Lung (tissue), 12 donors: ENCODE data around the gene MILR1. TPM values are rescaled to one million over a fixed set of nuclear protein-coding genes. Genes with fewer than 3 reads are reported as not detected.
"Not testable (repeated sequence)": the region's sequence is repeated elsewhere in the genome, so short reads cannot be mapped to it uniquely, and the experiment has no call there.

Experiments used
- ATAC-seq: fragments of 200-7000 bp; cut with Tn5 transposase; one replicate; pipeline ENCODE4 v1.9.1; 2020; ENCODE audit warnings: moderate number of reproducible peaks; ENCODE audit not compliant: insufficient read depth, low FRiP score
- DNase-seq, 3 donors: peaks; one replicate each; pipeline ENCODE4 v3.0.0-alpha.2; 2013 to 2017
- H3K27ac ChIP-seq, 2 donors: one replicate each; pipeline ENCODE4 v1.5.1; 2013; ENCODE audit warnings: mild to moderate bottlenecking in 2 of 2, moderate library complexity in 2 of 2, control low read depth in 1 of 2, inconsistent platforms in 1 of 2, low read depth in 1 of 2, low read length in 1 of 2
- H3K27me3 ChIP-seq, 3 donors: one replicate each; pipeline ENCODE4 v1.5.1; 2013; ENCODE audit warnings: low read length in 2 of 3; ENCODE audit not compliant: control insufficient read depth in 3 of 3, insufficient read depth in 3 of 3
- H3K36me3 ChIP-seq, 4 donors: one replicate each; pipeline ENCODE4 v1.5.1; 2013; ENCODE audit warnings: low read length in 4 of 4, mild to moderate bottlenecking in 1 of 4, moderate library complexity in 1 of 4; ENCODE audit not compliant: control insufficient read depth in 4 of 4, insufficient read depth in 4 of 4
- H3K4me1 ChIP-seq, 5 donors: one replicate each; pipeline ENCODE4 v1.5.1; 2013; ENCODE audit warnings: low read length in 5 of 5, mild to moderate bottlenecking in 2 of 5, moderate library complexity in 1 of 5; ENCODE audit not compliant: control insufficient read depth in 5 of 5, insufficient read depth in 5 of 5
- H3K4me3 ChIP-seq: one replicate; pipeline ENCODE4 v1.5.1; 2013; ENCODE audit warnings: mild to moderate bottlenecking, control low read depth, moderate library complexity
- H3K9ac ChIP-seq, 2 donors: one replicate each; pipeline ENCODE4 v1.5.1; 2013; ENCODE audit warnings: low read length in 2 of 2, control low read depth in 1 of 2; ENCODE audit not compliant: insufficient read depth in 1 of 2
- H3K9me3 ChIP-seq, 4 donors: one replicate each; pipeline ENCODE4 v1.5.1; 2013; ENCODE audit warnings: low read length in 3 of 4, mild to moderate bottlenecking in 1 of 4, moderate library complexity in 1 of 4; ENCODE audit not compliant: control insufficient read depth in 4 of 4, insufficient read depth in 3 of 4
- CTCF ChIP-seq: IDR thresholded peaks from 2 replicates; pipeline ENCODE4 v1.5.1; 2012; ENCODE audit warnings: mild to moderate bottlenecking; ENCODE audit errors: control extremely low read depth, extremely low read depth
- WGBS, 2 donors: extraction: QIAGEN DNeasy Blood & Tissue Kit; methylation state at CpG; one replicate each; pipeline ENCODE4 v1.1.7; 2013; 5-methylcytosine and 5-hydroxymethylcytosine counted together
- polyA plus RNA-seq, 2 donors: library from polyadenylated mRNA; stranded (reverse); fragments of 200-250 nt; gene quantifications; one replicate each; pipeline ENCODE4 v1.2.1, GENCODE V29; 2013
- total RNA-seq, 2 donors: library from RNA; depleted of rRNA in 1 of 2; stranded (reverse); fragments of >200 nt in 1 of 2; gene quantifications; one replicate each; pipeline ENCODE4 v1.2.1, GENCODE V29; 2014 to 2021
- donor health status: control.
- donor health status: control.
- donor health status: Bipolar disorder and iron deficiency.
- donor health status: healthy.
- donor health status: DM: yes; HTN: yes; CAD: no.

Gene MILR1
- total and polyA plus RNA-seq, 4 donors: 6.9 to 36.3 (median 16.7) TPM

GRCh38 chr17:64457156-64457555 lies 8.2 kb downstream of the MILR1 start:
- no peak overlapping the region for H3K9ac ChIP-seq
- no peaks in the 10 kb centered on the region for H3K27me3 ChIP-seq
- H3K36me3 ChIP-seq: no peaks in the 10 kb centered on the region
- H3K4me1 ChIP-seq: no peaks in the 10 kb centered on the region
- no peak overlapping the region for H3K27ac ChIP-seq
- no peak for ATAC-seq
- no peak for TF ChIP-seq CTCF
- DNase-seq: no peak
- H3K9me3 ChIP-seq: no peaks in the 10 kb centered on the region
- H3K4me3 ChIP-seq: no peak overlapping the region
- WGBS, 2 donors: 58 to 64% methylated on average over 7 of the region's 7 CpGs

GRCh38 chr17:64458756-64459155 lies 9.8 kb downstream of the MILR1 start:
- DNase-seq (no peak), ATAC-seq (no peak)
- no peaks in the 10 kb centered on the region for H3K27me3 ChIP-seq
- TF ChIP-seq CTCF: no peak
- H3K4me1 ChIP-seq: no peaks in the 10 kb centered on the region
- no peak overlapping the region for H3K27ac ChIP-seq
- H3K4me3 ChIP-seq: no peak overlapping the region
- no peaks in the 10 kb centered on the region for H3K9me3 ChIP-seq
- H3K36me3 ChIP-seq: no peaks in the 10 kb centered on the region
- 90 to 93% methylated on average over 8 of the region's 8 CpGs for WGBS, 2 donors
- no peak overlapping the region for H3K9ac ChIP-seq

- Histone ChIP-seq H3K4me1 (no peaks in the 10 kb centered on the region), H3K9ac (no peak overlapping the region), H3K4me3 (no peak overlapping the region), H3K27ac (no peak overlapping the region), H3K27me3 (no peaks in the 10 kb centered on the region), H3K36me3 (no peaks in the 10 kb centered on the region), H3K9me3 (no peaks in the 10 kb centered on the region)
- no peak for ATAC-seq
- WGBS, 2 donors: 81 to 94% methylated on average over 6 of the region's 6 CpGs
- DNase-seq: no peak
- TF ChIP-seq CTCF: no peak
These were observed 10.4 kb downstream of the MILR1 start for GRCh38 chr17:64459284-64459747.

- not testable (repeated sequence) for H3K9me3 ChIP-seq, H3K27me3 ChIP-seq, H3K4me3 ChIP-seq, H3K27ac ChIP-seq, DNase-seq, H3K4me1 ChIP-seq, H3K36me3 ChIP-seq, H3K9ac ChIP-seq, ATAC-seq
- whole genome bisulfite sequencing, 2 donors: 98 to 99% methylated on average over 7 of the region's 7 CpGs
These were observed 10.9 kb downstream of the MILR1 start for GRCh38 chr17:64459818-64460217.
